H1 (cell line): Measurements from ENCODE around the gene IFNA13. TPM values are rescaled to one million over a fixed set of nuclear protein-coding genes. Genes with fewer than 3 reads are reported as not detected.

Source experiments
- GTF2F1 ChIP-seq: IDR thresholded peaks from 2 replicates; pipeline ENCODE4 v1.6.1; 2012; ENCODE audit warnings: low read depth, low read length, improper control_type of control experiment, borderline replicate concordance
- KDM4A ChIP-seq: IDR thresholded peaks from one replicate; pipeline ENCODE4 v1.7.1; 2012; ENCODE audit warnings: low read depth, mild to moderate bottlenecking, moderate library complexity, low read length, inconsistent platforms; ENCODE audit not compliant: severe bottlenecking
- POU5F1 ChIP-seq: IDR thresholded peaks from 2 replicates; pipeline ENCODE4 v1.6.1; 2011; ENCODE audit warnings: low read depth, mild to moderate bottlenecking, low read length, moderate library complexity
- polyA plus RNA-seq, 7 experiments: library from polyadenylated mRNA; depleted of rRNA in 3 of 7; stranded (reverse) in 5 of 7; unstranded in 2 of 7; fragments of >200 nt in 5 of 7; fragments of 200-250 nt in 2 of 7; gene quantifications; 1 replicate in 5 of 7; 2 replicates in 1 of 7; 4 replicates in 1 of 7; pipeline versions ENCODE4 v1.2.1 to v1.2.3, GENCODE V29; 2011 to 2013; ENCODE audit warnings: missing spikeins in 2 of 7, mixed read lengths in 2 of 7
- total RNA-seq: library from RNA; stranded (reverse); fragmentation: NEBNext Ultra II Directional; extraction: Animal tissue kit (Norgen Biotek cat#: 25700); gene quantifications from 2 replicates; pipeline ENCODE4 v1.2.1, GENCODE V29; 2021

The IFNA13 gene
- total and polyA plus RNA-seq, 2 of the 8 experiments (the other 6 are each of a cell fraction or from before 2014, with no cell fraction given): not detected

DNA sequence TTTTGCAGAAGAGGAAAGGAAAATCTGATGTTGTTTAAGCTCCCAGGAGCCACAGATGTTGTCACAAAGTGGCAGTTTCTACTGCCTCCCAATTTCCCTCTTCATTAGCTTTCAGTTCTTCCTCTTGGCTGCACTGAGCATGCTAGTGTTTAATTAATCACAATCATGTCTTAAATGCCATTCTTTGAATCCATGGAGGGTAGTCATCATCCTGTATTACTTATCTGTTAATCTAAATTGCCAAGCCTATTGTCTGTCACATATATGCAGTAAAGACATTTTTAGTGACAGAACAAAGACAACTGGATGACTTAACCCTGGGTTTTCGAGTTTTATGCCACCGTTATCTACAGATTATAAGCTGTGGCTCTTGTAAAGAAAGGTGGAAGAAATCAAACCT, 47.4 kb downstream of the IFNA13 start (continued):
- TF ChIP-seq KDM4A (no peak), POU5F1 (no peak), GTF2F1 (no peak)
